Chondrocyte (in vitro differentiated cells): ENCODE data around the gene DNAJC10. TPM values are rescaled to one million over a fixed set of nuclear protein-coding genes. Genes with fewer than 3 reads are reported as not detected.

Experiments
- DNase-seq: peaks from one replicate; pipeline ENCODE4 v3.0.0; 2021; ENCODE audit warnings: mixed read lengths, low spot score
- H3K27ac Mint-ChIP-seq: one replicate; pipeline ENCODE4 v1.8.0; 2021; ENCODE audit warnings: mild to moderate bottlenecking, moderate library complexity, mixed read lengths; ENCODE audit not compliant: unreplicated experiment
- H3K27me3 Mint-ChIP-seq: 2 replicates; pipeline ENCODE4 v1.8.0; 2021; ENCODE audit warnings: low read depth, mixed read lengths
- H3K36me3 Mint-ChIP-seq: 2 replicates; pipeline ENCODE4 v1.8.0; 2021; ENCODE audit warnings: low read depth, mixed read lengths
- H3K4me1 Mint-ChIP-seq: 2 replicates; pipeline ENCODE4 v1.8.0; 2021; ENCODE audit warnings: low read depth, mild to moderate bottlenecking, mixed read lengths
- H3K4me3 Mint-ChIP-seq: one replicate; pipeline ENCODE4 v1.8.0; 2021; ENCODE audit warnings: mild to moderate bottlenecking, moderate library complexity, mixed read lengths; ENCODE audit not compliant: unreplicated experiment
- H3K9me3 Mint-ChIP-seq: 2 replicates; pipeline ENCODE4 v1.8.0; 2021; ENCODE audit warnings: low read depth, mixed read lengths
- CTCF ChIP-seq: fragments of 200-600 bp; sonication (generic); IDR thresholded peaks from 2 replicates; pipeline ENCODE4 v1.5.0; 2021; ENCODE audit warnings: antibody characterized with exemption, mild to moderate bottlenecking, moderate library complexity
- long read RNA-seq: library from polyadenylated mRNA; stranded (forward); transcript quantifications from one replicate; pipeline ENCODE4 v2.0.0, GENCODE V29; 2021
- total RNA-seq: library from RNA; stranded (reverse); gene quantifications from 3 replicates; pipeline ENCODE4 v1.2.1, GENCODE V29; 2021

The DNAJC10 gene
- total RNA-seq: 165 to 261 TPM (median 178 TPM) in 3 replicates
- long read RNA-seq, full-length matches to known transcripts: 241 of 272 reads
- long read RNA-seq, partial matches to known transcripts: 6 of 272 reads
- long read RNA-seq, other reads (novel, unspliced or antisense): 25 of 272 reads

GRCh38 chr2:182715892-182716649, at the start of gene DNAJC10:
Gene DNAJC10, plus strand, starts transcription at chr2:182716257. Its CDS starts 1,830 bp downstream, at chr2:182718087.
- Mint-ChIP-seq H3K27ac (no peak within 1 kb of the TSS), H3K9me3 (no peaks in the 10 kb centered on the region), H3K27me3 (no peaks in the 10 kb centered on the region), H3K36me3 (no peaks in the 10 kb centered on the region), H3K4me3 (no peak within 1 kb of the TSS), H3K4me1 (no peaks in the 10 kb centered on the region)
- no peak for TF ChIP-seq CTCF
- peak; percentile 97 for DNase-seq

- TF ChIP-seq CTCF: peak; percentile 80
- H3K9me3 Mint-ChIP-seq: no peaks in the 10 kb centered on the region
- no peaks in the 10 kb centered on the region for H3K27me3 Mint-ChIP-seq
- no peak overlapping the region for H3K27ac Mint-ChIP-seq
- DNase-seq: no peak
- peaks cover 2% of the 10 kb centered on the region for H3K4me1 Mint-ChIP-seq
- no peaks in the 10 kb centered on the region for H3K36me3 Mint-ChIP-seq
- no peak overlapping the region for H3K4me3 Mint-ChIP-seq
These were observed 49.3 kb upstream of the DNAJC10 start for GRCh38 chr2:182666674-182667314.

- no peak for DNase-seq
- Mint-ChIP-seq H3K27me3 (no peaks in the 10 kb centered on the region), H3K4me1 (peaks cover 4% of the 10 kb centered on the region), H3K27ac (no peak overlapping the region), H3K4me3 (no peak overlapping the region), H3K9me3 (no peaks in the 10 kb centered on the region), H3K36me3 (no peaks in the 10 kb centered on the region)
- no peak for TF ChIP-seq CTCF
These were observed 48.8 kb upstream of the DNAJC10 start for GRCh38 chr2:182667315-182667695.

GRCh38 chr2:182668671-182669070, 47.4 kb upstream of the DNAJC10 start:
- DNase-seq: peak; percentile 41
- H3K4me1 Mint-ChIP-seq: peaks cover 11% of the 10 kb centered on the region
- no peak overlapping the region for H3K4me3 Mint-ChIP-seq
- no peak overlapping the region for H3K27ac Mint-ChIP-seq
- no peak for TF ChIP-seq CTCF
- no peaks in the 10 kb centered on the region for H3K27me3 Mint-ChIP-seq
- no peaks in the 10 kb centered on the region for H3K36me3 Mint-ChIP-seq
- no peaks in the 10 kb centered on the region for H3K9me3 Mint-ChIP-seq

- Mint-ChIP-seq H3K27me3 (no peaks in the 10 kb centered on the region), H3K27ac (peak overlapping the region; percentile 80), H3K36me3 (peaks cover 4% of the 10 kb centered on the region), H3K4me1 (peaks cover 9% of the 10 kb centered on the region), H3K9me3 (peaks cover 13% of the 10 kb centered on the region), H3K4me3 (no peak overlapping the region)
- no peak for DNase-seq
- no peak for TF ChIP-seq CTCF
These were observed 43.4 kb upstream of the DNAJC10 start for GRCh38 chr2:182672466-182673165.
